ENCODE results near the gene HSPA6.
"Not testable (repeated sequence)": the region's sequence is repeated elsewhere in the genome, so short reads cannot be mapped to it uniquely, and the experiment has no call there.

Gene HSPA6

DNA sequence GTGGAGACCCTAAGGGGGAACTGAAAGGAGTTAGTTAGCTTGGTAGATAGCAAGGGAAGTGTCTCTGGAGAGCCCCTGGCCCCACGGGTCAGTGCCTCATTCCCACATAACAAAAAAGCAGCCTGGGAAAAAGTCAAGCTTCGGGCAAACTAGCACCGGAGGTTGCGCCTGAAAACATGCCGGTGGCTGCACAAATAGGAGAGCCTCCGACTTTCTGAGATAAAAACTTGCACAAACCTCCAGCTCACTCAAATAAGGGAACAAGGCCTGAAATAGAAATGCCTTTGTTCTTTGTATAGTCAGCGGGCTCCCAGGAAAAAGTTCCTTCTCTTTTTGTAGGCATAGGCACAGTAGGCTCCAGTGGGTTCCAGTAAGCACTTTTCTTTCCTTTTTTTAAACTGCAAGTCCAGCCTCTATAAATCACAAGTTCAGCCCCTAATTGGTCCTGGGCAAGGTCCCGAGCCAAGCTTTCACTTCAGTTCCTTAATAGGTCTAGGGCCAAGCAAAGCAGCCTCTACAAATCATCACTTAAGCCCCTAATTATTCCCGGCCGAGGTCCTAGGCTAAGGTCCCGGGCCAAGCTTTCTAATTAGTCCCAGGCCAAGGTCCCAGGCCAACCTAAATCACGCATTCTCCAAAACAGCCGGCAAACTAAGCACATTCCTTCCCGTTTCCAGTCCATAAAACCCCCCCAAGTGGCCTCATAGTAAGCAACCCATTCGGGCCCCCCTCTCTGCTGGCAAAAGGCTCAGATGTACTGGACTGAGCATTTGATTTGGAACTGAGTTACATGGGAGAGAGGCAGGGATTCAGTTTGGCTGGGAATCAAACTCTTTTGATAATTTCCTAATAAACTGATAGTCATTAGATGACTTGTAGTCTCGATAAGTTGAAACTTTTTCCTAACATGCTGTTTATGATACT is 8.6 kb downstream of the HSPA6 start:
- DNase-seq (ENCODE audit: low read depth): not testable (repeated sequence)

DNA sequence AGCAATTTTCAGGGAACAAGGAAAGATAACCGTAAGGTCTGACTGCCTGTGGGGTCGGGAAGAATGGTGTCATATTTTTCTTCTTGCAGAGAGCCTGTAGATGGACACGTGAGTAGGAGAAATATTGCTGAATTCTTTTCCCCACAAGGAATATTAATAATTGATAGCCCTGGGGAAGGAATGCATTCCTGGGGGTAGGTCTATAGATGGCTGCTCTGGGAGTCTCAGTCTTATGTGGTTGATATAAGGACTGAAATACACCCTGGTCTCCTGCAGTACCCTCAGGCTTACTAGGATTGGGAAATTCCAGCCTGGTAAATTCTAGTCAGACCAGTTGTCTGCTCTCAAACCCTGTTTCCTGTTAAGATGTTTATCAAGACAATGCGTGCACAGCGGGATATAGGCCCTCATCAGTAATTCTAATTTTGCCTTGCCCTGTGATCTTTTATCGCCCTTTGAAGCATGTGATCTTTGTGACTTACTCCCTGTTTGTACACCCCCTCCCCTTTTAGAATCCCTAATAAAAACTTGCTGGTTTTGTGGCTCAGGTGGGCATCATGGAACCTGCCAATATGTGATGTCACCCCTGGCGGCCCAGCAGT is 12.8 kb downstream of the HSPA6 start:
- DNase-seq (ENCODE audit: low read depth): not testable (repeated sequence)

DNA sequence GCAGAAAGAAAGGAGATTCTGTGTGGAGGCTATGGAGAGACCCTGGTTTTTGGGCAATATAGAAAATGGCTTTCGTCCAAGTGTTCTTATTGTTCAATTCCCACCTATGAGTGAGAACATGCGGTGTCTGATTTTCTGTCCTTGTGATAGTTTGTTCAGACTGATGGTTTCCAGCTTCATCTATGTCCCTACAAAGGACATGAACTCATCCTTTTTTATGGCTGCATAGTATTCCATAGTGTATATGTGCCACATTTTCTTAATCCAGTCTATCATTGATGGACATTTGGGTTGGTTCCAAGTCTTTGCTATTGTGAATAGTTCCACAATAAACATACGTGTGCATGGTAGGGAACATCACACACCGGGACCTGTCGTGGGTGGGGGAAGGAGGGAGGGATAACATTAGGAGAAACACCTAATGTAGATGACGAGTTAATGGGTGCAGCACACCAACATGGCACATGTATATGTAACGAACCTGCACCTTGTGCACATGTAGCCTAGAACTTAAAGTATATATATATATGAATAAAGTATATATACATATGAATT is 14.7 kb downstream of the HSPA6 start:
- not testable (repeated sequence) for DNase-seq (ENCODE audit: low read depth)

DNA sequence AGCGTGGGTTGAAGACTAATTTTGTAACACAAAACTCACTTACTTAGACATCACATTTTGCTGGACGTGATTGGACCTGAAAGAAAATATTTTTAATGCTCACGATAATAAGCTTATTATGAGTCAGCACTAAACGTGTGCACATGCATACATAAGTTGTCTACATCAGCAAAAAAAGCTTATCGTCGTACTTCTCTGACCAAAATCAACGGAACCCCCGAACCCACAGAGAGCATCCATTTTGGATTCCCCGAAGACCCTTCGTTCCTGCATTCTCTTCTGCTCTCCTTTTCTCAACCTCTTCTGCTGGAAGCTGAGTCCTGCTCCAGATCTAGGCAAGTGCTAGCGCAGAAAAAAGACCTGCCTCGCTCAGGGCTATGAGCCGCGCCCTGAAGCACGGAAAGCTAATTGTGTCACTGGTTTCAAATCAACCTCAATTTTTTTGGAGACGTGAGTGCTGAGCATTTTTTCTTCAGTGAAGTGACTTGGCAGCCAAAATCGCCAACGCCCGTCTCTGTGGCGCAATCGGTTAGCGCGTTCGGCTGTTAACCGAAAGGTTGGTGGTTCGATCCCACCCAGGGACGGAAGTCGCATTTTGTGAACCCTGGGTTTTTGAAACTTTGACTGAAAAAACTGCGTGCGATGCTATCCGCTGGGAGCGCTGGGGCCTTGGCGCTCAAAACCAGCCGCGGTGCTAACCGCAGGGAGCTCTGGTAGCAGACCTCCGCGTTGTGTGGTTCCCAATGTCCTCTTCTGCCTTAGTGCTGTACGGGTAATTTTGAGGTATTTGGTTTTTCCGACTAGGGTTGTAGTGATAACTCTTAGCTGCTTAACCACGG is 15.6 kb downstream of the HSPA6 start:
- DNase-seq (ENCODE audit: low read depth): peak; percentile 83

DNA sequence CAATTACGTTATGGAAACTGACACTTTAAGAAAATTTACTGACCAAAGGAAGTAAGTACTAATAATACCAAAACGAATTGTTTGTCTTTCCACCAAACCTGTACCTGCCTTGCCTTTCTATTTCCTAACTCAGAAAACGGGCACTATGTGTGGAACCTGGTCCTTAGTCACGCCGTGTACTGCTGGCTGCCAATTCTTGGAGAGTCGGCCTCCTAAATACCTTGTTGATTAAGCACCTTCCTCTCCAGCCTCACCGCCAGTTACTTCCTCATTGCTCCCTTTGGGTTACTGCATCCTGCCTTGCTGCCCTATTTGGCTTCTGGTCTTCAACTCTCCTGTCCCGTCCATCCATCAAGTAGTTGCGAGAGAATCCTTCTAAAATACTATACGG is 16.2 kb downstream of the HSPA6 start:
- not testable (repeated sequence) for DNase-seq (ENCODE audit: low read depth)

DNA sequence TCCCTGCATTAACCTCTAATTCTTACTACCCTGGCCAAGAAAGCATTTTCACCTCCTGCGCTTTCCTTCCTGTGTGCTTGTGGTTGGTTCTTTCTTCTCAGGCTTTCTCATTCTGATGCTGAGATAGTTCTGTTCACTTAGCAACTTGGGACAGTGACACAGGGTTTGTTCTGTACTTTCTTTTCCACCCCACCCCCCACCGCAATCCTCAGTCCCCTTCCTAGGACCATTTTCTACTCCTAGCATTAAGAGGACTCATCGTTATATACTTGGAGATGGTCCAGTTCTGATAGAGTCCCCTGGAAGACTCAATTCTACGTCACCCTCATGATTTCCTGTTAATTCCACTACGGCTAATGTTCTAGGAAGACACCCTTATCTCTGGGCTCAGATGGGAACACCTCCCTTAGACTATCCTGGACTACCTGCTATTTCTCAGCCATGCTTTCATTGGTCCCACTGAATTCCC is 17.8 kb downstream of the HSPA6 start:
- DNase-seq (ENCODE audit: low read depth): not testable (repeated sequence)

DNA sequence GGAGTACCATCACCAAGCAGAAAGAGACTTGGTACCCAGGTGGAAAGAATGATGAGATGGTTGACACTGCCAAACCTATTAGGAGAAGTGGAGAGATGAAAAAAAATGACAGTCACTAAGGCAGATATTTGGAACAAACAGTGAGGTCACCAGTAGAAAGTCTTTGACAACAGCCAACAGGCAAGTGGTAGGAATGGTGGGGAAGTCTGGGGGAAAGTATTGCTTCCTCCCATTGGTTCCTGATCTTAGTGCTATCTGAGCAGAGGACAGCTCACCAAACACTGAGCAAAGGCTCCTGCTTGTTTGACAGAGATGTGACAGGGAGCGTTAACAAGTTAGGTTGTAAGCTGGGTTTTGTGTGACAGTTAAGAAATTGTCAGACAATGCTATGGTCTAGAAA is 18.8 kb downstream of the HSPA6 start:
- not testable (repeated sequence) for DNase-seq (ENCODE audit: low read depth)

DNA sequence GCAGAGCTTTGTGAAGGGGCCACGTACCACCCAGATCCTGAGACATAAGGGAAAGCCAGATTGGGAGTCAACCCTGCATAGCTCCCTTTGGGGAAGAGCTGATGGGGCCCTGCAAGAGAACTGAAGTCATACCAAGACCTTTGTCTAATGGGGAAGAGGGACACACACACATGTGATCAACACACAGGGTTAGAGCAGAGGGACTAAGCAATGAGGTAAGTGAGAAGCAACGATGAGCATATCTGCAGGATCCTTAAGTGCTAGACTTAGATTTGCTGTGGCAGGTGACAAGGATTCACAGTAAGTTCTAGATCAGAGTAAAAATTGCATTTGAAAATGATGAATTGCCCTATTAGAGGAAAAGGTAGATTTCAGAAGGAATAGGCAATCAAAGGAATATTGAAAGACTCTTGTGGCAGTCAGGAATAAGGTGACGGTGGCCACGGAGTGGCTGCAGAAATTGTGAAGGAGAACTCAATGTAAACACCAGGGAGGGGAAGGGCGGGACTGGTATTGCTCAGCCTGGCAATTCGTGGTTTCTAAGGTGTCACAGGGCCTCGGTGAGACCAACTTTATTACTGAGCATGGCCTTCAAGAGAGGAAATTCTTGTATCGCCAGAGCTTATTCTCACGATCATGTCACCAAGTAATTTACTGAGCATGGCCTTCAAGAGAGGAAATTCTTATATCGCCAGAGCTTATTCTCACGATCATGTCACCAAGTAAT is 20.8 kb downstream of the HSPA6 start:
- not testable (repeated sequence) for DNase-seq (ENCODE audit: low read depth)

DNA sequence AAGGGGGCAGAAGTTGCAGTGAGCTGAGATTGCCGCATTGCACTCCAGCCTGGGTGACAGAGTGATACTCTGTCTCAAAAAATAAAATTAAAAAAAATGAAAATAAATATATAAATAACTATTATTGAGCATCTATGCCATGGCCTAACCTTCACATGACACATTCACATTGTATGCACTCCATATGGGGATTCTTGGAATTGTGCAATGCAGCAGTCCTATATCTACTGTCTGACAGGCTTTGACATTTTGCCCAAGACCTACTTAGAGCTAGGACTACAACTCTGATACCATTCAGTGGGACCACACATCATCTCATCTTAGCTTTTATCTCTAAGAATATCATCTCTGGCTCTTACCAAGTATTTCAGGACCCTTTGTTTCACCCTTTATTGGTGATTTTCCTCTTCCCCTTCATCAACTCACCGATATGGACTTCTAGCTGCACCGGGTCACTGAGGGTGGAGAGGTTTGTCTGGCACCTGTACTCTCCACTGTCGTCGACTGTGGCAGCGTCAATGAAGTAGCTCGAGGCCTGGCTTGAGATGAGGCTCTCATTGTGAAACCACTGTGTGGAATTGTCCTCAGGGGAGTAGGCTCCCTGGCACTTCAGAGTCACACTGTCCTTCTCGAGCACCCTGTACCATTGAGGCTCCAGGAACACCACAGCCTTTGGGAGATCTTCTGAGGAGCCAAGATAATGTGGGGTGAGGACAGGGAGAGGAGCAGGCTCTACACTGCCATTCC is 23.8 kb downstream of the HSPA6 start:
- not testable (repeated sequence) for DNase-seq (ENCODE audit: low read depth)

DNA sequence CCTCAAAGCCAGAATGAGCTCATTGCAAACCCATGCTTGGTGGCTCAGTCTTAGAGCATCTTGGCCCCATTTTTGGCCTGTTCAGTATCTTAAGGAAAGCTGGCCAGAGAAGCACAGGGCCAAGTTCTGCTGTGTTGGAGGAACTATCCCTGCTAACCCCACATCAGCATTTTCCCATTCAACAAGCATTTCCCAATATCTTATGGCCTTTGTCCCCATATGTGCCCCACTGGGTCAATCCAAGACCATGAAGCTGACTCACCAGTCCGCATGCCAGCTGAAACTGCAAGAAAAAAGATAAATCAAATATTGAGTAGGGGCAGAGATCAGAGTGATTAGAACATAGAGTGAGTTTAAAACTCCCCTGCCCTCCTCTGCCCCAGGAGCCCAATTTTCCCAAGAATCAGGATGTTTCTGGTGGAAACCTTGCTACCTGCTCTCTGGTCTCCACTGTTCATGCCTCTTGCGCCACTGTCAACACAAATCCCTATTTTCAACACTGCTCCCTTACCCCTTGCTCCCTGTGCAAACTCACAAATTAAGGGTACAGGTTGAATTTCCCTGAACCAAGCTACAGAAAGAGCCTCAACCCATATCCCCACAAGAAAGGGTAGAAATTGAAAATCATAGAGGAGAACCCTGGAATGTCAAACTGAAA is 24.5 kb downstream of the HSPA6 start:
- not testable (repeated sequence) for DNase-seq (ENCODE audit: low read depth)

DNA sequence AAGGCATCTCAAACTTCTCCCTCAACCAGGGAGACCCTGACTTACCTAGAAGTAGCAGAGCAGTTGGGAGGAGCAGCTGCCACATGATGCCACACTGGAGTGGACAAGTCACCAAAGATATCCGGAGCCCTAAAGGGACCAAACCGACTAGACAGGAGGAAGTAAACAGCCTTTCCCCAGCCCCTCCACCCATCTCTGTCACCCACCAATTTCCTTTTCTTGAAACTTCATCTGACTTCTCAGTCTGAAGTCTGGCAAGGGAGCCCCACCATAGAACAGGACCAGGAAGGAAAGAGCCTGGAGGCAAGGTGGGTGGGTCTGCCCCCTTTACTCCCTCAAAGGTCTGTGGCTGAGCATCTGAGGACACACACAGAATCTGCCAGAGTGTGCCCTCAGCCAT is 25.3 kb downstream of the HSPA6 start, which contains the start of gene FCGR3A:
TSS of gene FCGR3A (minus strand) at position 167 of the 400 bp plus-strand sequence. CDS start at position 85, 82 bp downstream.
- DNase-seq (ENCODE audit: low read depth): no peak

DNA sequence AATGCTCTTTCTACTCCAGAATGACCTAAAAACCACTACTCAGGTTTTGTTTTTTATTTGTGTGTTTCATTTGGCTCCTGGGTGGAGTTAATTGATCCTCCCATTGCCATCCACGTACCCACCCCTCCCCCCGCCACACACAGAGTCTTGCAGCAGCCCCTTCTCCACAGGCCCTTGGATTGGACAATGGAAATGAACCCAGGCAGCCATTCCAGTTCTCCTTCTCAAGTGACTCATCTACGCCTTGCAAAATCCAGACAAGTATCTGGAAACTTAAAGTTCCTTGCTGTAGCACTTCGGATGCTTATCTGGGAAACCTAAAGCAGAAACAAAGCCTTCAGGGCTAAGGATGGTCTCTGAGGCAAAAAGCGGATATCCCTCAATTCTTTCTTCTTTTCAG is 26.6 kb downstream of the HSPA6 start:
- not testable (repeated sequence) for DNase-seq (ENCODE audit: low read depth)

DNA sequence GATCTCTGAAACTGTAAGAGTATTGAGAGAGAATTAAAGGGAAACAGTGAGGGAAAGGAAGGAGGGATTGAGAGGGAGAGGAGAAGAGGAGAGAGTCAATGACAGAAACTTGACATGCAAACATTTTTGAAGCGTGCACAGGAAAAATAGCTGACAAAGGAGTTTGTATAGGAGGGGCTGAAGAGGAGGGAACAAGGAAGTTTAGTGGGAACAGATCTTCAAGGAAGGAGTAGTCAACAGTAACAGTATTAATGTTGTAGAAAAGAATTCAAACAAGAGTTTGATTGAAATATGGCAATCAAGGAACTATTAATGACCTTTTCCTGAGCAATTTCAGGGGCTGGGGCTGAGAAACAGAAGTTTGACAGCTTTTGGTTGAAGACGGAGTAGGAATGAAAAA is 29.3 kb downstream of the HSPA6 start:
- DNase-seq (ENCODE audit: low read depth): not testable (repeated sequence)

DNA sequence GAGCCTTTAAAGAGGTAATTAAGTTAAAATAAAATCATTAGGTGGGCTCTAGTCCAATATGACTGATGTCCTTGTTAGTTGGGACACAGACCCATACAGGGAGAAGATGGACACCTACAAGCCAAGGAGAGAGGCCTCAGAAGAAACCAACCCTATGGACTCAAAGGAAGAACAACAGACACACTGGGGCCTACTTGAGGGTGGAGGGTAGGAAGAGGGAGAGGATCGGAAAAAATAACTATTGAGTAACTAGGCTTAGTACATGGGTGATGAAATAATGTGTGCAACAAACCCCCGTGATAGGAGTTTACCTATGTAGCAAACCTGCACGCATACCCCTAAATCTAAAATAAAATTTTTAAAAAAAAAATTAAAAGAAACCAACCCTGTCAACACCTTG is 30.0 kb downstream of the HSPA6 start:
- not testable (repeated sequence) for DNase-seq (ENCODE audit: low read depth)

DNA sequence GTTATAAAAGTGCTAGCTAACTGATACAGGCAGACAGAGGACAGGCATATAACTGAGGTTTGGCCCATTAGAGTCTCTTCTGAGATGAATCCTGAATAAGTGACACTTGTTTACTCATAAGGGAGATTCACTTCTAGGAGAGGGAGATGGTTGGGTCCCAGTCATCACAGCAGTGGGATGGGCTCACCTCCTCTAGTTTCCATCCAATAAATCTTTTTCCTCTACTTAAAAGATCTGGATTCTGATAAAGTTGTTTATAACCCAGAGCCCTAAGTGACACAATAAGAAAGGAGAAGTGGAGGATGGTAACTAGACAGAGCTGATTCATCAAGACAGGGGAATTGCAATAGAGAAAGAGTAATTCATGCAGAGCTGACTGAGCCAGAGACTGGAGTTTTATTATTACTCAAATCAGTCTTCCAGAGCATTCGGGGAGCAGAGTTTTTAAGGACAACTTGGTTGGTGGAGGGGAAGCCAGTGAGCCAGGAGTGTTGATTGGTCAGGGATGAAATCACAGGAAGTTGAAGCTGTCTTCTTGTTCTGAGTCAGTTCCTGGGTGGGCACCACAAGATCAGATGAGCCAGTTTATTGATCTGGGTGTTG is 30.6 kb downstream of the HSPA6 start:
- DNase-seq (ENCODE audit: low read depth): not testable (repeated sequence)

DNA sequence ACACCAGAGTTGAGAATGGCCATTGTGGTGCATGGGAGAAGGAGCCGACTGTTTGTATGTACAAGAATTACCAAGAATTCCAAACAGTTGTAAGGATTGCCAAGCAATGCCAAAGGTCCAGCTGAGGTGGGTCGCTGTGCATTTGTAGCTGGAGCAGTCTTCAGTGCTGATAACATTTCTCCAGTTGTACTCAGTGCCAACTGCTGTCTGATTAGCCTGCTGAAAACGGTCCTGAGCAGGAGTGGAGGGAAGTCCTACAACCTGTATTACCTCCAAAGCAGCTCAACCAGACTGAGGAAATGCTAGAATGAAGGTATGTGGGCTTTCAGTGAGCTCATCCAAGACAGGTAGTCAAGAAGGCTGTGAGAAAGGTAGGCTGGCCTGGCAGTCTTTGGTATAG is 31.8 kb downstream of the HSPA6 start:
- not testable (repeated sequence) for DNase-seq (ENCODE audit: low read depth)

DNA sequence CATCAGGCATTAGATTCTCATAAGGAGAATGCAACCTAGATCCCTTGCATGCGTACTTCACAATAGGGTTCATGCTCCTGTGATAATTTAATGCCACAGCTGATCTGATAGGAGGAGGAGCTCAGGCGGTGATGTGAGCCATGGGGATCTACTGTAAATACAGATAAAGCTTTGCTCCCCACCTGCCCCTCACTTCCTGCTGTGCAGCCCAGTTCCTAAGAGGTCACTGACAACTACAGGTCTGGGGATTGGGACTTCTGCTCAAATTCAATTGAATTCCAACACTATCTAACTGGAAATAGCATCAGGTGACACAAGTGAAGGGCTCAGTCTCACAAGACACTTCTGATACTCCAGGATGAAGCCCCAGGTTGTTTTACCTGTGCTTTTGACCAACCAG is 32.6 kb downstream of the HSPA6 start:
- not testable (repeated sequence) for DNase-seq (ENCODE audit: low read depth)

DNA sequence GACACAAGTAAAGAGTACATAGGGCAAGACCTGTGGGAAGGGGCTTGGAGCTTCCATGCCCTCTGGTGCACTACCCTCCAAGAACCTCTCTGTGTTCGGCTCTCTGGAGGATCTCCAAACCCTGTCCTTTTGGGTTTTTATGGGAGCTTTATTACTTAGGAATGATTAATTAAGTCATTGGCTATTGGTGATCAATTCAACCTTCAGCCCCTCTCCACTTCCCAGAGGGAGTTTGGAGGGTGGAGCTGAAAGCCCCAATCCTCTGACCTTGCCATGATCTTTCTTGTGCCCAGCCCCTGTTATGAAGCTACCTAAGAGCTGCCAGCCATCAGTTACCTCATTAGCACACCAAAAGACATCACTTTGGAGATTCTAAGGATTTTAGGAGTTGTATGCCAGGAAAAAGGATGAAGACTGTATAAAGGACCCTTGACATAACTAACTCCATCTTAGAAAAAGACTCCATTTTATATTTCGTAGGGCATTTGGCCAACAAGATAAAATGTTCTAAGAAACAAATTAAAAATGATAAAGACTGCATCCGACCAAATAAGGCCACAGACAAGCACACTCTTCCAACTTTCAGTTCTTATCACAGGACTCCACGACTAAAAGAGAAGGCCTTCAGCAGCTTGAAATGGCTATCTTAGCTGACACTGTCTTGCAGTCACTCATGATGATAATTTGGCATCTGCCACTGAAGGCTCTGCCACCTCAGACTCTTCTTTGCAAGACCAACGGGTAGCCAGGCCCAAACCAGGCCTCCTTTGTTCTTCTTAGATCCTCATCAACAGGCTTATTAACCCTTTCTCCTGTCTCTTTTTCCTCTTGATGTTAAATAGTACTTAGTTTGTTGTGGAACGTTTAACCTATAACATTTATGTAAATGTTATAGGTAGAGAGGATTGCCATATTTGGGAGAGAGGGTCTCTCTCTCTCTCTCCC is 33.4 kb downstream of the HSPA6 start:
- not testable (repeated sequence) for DNase-seq (ENCODE audit: low read depth)
